HepG2 (cell line): ENCODE measurements around the gene LOXL3. TPM values are rescaled to one million over a fixed set of nuclear protein-coding genes. Genes with fewer than 3 reads are reported as not detected.
A peak's percentile ranks its signal among the peaks of the same experiment; 100 is the strongest.

ENCODE experiments used
- ATF7 ChIP-seq, 2 experiments: fragments of 450-650 bp in 1 of 2; sonication (generic) in 1 of 2; formaldehyde crosslinking in 1 of 2; IDR thresholded peaks; 2 replicates each; pipeline versions ENCODE4 v1.4.0 to v1.6.1; 2016 to 2020; ENCODE audit warnings: antibody characterized with exemption in 1 of 2, mild to moderate bottlenecking in 1 of 2, missing genetic modification reagents in 1 of 2
- CCDC6 ChIP-seq: sonication (generic); formaldehyde crosslinking; IDR thresholded peaks from 2 replicates; pipeline ENCODE4 v1.8.1; 2022; ENCODE audit warnings: mild to moderate bottlenecking, missing genetic modification reagents, moderate library complexity
- CREM ChIP-seq, 2 experiments: sonication (generic) in 1 of 2; formaldehyde crosslinking in 1 of 2; IDR thresholded peaks; 2 replicates each; pipeline versions ENCODE4 v1.4.0 to v1.6.1; 2016 to 2020; ENCODE audit warnings: antibody characterized with exemption in 1 of 2, mild to moderate bottlenecking in 1 of 2, missing genetic modification reagents in 1 of 2
- DNMT3B ChIP-seq: conservative IDR thresholded peaks from 2 replicates; pipeline ENCODE4 v1.6.1; 2016; ENCODE audit warnings: missing biosample characterization, control low read depth
- ESRRA ChIP-seq: sonication (generic); formaldehyde crosslinking; IDR thresholded peaks from 2 replicates; pipeline ENCODE4 v1.5.1; 2020; ENCODE audit warnings: mild to moderate bottlenecking, low read depth, missing genetic modification reagents
- IKZF4 ChIP-seq: sonication (generic); formaldehyde crosslinking; IDR thresholded peaks from 2 replicates; pipeline ENCODE4 v1.5.1; 2020; ENCODE audit warnings: borderline replicate concordance, mild to moderate bottlenecking, low read depth, missing genetic modification reagents; ENCODE audit errors: not compliant biosample characterization
- MEF2D ChIP-seq: sonication (generic); formaldehyde crosslinking; IDR thresholded peaks from 2 replicates; pipeline ENCODE4 v1.5.1; 2020; ENCODE audit warnings: mild to moderate bottlenecking, missing genetic modification reagents
- MTA3 ChIP-seq: sonication (generic); formaldehyde crosslinking; IDR thresholded peaks from 2 replicates; pipeline ENCODE4 v1.4.0; 2020; ENCODE audit warnings: missing genetic modification reagents
- NR1H2 ChIP-seq: sonication (generic); formaldehyde crosslinking; IDR thresholded peaks from 2 replicates; pipeline ENCODE4 v1.8.1; 2022; ENCODE audit warnings: low read depth, missing genetic modification reagents, borderline replicate concordance
- ZFX ChIP-seq: sonication (generic); formaldehyde crosslinking; IDR thresholded peaks from 2 replicates; pipeline ENCODE4 v1.4.0; 2020; ENCODE audit warnings: mild to moderate bottlenecking, low read depth, missing genetic modification reagents, moderate library complexity
- ZNF180 ChIP-seq: sonication (generic); formaldehyde crosslinking; IDR thresholded peaks from 2 replicates; pipeline ENCODE4 v1.4.0; 2020; ENCODE audit warnings: low read depth, missing genetic modification reagents, borderline replicate concordance
- ZNF274 ChIP-seq: sonication (generic); formaldehyde crosslinking; IDR thresholded peaks from 2 replicates; pipeline ENCODE4 v1.5.1; 2020; ENCODE audit warnings: mild to moderate bottlenecking, missing genetic modification reagents
- ZNF501 ChIP-seq: sonication (generic); formaldehyde crosslinking; IDR thresholded peaks from 2 replicates; pipeline ENCODE4 v1.5.1; 2020; ENCODE audit warnings: mild to moderate bottlenecking, moderate library complexity, missing genetic modification reagents
- ZNF547 ChIP-seq: sonication (generic); formaldehyde crosslinking; IDR thresholded peaks from 2 replicates; pipeline ENCODE4 v1.5.1; 2020; ENCODE audit warnings: mild to moderate bottlenecking, missing genetic modification reagents
- ZNF747 ChIP-seq: sonication (generic); formaldehyde crosslinking; IDR thresholded peaks from 2 replicates; pipeline ENCODE4 v1.8.1; 2023; ENCODE audit warnings: missing genetic modification reagents, mild to moderate bottlenecking, borderline replicate concordance
- ZSCAN30 ChIP-seq: sonication (generic); formaldehyde crosslinking; IDR thresholded peaks from 2 replicates; pipeline ENCODE4 v1.5.0; 2020; ENCODE audit warnings: mild to moderate bottlenecking, missing genetic modification reagents
- polyA plus RNA-seq, 8 experiments: library from polyadenylated mRNA; depleted of rRNA in 3 of 8; stranded (reverse) in 7 of 8; unstranded in 1 of 8; fragments of >200 nt; fragmentation: Illumina TruSeq in 4 of 8; extraction: Trizol in 4 of 8; gene quantifications; 2 replicates each; pipeline versions ENCODE4 v1.2.1 to v1.2.3, GENCODE V29; 2011 to 2016; ENCODE audit warnings: low read depth in 4 of 8, missing spikeins in 1 of 8, mixed read lengths in 1 of 8; ENCODE audit not compliant: insufficient read depth in 1 of 8
- total RNA-seq, 5 experiments: library from RNA; depleted of rRNA; stranded (reverse); fragments of >200 nt; fragmentation: Illumina TruSeq; extraction: Trizol; gene quantifications; 2 replicates each; pipeline ENCODE4 v1.2.3, GENCODE V29; 2016; ENCODE audit warnings: low read depth in 1 of 5
- TF ChIP-seq, protein P1 (sequence below): sonication (generic); formaldehyde crosslinking; IDR thresholded peaks from 2 replicates; pipeline ENCODE4 v1.4.0; 2020; ENCODE audit warnings: missing genetic modification reagents
- TF ChIP-seq, protein P2 (sequence below): sonication (generic); formaldehyde crosslinking; conservative IDR thresholded peaks from 2 replicates; pipeline ENCODE4 v1.8.1; 2023; ENCODE audit warnings: missing genetic modification reagents
- TF ChIP-seq, protein P3 (sequence below): sonication (generic); formaldehyde crosslinking; conservative IDR thresholded peaks from 2 replicates; pipeline ENCODE4 v1.4.0; 2020; ENCODE audit warnings: missing genetic modification reagents
- TF ChIP-seq, protein P4 (sequence below): IDR thresholded peaks from 2 replicates; pipeline ENCODE4 v1.6.1; 2018; ENCODE audit warnings: missing genetic modification reagents

LOXL3 gene
- total and polyA plus RNA-seq, 2 of the 13 experiments (the other 11 are each of a cell fraction or from before 2014, with no cell fraction given): 0.55 to 6.5 TPM

DNA sequence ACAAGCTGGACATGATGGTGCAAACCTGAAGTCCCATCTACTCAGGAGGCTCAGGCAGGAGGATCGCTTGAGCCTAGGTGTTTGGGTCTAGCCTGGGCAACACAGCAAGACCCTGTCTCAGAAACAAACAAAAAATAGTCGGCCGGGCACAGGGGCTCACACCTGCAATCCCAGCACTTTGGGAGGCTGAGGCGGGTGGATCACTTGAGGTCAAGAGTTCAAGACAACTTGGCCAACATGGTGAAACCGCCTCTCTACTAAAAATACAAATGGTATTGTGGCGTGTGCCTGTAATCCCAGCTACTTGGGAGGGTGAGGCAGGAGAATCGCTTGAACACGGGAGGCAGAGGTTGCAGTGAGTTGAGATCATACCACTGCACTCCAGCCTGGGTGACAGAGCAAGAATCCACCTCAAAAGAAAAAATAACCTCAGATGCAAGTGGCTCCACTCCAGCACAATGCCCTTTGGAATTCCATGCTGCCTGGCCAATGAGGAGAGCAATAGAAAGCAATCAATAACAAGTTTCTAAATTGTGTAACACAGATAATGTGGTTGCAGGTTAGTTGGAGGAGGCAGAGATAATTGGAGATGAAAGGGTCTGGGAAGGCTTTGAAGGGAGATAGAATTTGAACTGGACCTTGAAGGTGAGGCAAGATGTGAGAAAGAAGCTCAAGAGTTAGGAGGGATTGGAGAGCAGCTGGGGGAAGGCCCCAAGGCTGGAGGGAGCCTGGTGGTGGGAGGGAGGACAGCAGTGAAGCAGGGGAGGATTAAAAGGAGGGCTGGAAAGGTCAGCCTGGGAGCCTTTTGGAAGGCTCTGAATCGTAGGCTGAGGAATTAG lies 64.9 kb downstream of the LOXL3 start (continued):
- TF ChIP-seq IKZF4 (peak; percentile 74), CCDC6 (CRISPR knock-in tag) (peak; percentile 51), ZNF180 (CRISPR knock-in tag) (no peak), ZNF274 (CRISPR knock-in tag) (no peak; the same call in 1 of the 2 replicates), ZNF747 (CRISPR knock-in tag) (peak; percentile 56; the same call in 1 of the 2 replicates), ZSCAN30 (CRISPR knock-in tag) (0 out of 2 replicates have a peak, but pooled peaks have one; percentile 43), ZNF501 (CRISPR knock-in tag) (0 out of 2 replicates have a peak, but pooled peaks have one; percentile 48), MEF2D (CRISPR knock-in tag) (peak; percentile 44; the same call in 1 of the 2 replicates), DNMT3B (no peak), ZFX (CRISPR knock-in tag) (peak; percentile 33; the same call in 1 of the 2 replicates), ZNF547 (CRISPR knock-in tag) (peak; percentile 64), CREM (IDR thresholded peaks at IDR 0.05) (peak; percentile 94), CREM (CRISPR knock-in tag; IDR thresholded peaks at IDR 0.05) (no peak), ESRRA (CRISPR knock-in tag) (peak; percentile 72; the same call in 1 of the 2 replicates), ATF7 (IDR thresholded peaks at IDR 0.05) (peak; percentile 54), ATF7 (CRISPR knock-in tag; IDR thresholded peaks at IDR 0.05) (no peak), NR1H2 (no peak), MTA3 (CRISPR knock-in tag) (no peak)
- TF ChIP-seq, protein P1, sequence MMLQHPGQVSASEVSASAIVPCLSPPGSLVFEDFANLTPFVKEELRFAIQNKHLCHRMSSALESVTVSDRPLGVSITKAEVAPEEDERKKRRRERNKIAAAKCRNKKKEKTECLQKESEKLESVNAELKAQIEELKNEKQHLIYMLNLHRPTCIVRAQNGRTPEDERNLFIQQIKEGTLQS: no peak
- TF ChIP-seq, protein P2, sequence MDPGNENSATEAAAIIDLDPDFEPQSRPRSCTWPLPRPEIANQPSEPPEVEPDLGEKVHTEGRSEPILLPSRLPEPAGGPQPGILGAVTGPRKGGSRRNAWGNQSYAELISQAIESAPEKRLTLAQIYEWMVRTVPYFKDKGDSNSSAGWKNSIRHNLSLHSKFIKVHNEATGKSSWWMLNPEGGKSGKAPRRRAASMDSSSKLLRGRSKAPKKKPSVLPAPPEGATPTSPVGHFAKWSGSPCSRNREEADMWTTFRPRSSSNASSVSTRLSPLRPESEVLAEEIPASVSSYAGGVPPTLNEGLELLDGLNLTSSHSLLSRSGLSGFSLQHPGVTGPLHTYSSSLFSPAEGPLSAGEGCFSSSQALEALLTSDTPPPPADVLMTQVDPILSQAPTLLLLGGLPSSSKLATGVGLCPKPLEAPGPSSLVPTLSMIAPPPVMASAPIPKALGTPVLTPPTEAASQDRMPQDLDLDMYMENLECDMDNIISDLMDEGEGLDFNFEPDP: no peak
- TF ChIP-seq, protein P3, sequence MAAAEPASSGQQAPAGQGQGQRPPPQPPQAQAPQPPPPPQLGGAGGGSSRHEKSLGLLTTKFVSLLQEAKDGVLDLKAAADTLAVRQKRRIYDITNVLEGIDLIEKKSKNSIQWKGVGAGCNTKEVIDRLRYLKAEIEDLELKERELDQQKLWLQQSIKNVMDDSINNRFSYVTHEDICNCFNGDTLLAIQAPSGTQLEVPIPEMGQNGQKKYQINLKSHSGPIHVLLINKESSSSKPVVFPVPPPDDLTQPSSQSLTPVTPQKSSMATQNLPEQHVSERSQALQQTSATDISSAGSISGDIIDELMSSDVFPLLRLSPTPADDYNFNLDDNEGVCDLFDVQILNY (CRISPR knock-in tag): no peak
- TF ChIP-seq, protein P4, sequence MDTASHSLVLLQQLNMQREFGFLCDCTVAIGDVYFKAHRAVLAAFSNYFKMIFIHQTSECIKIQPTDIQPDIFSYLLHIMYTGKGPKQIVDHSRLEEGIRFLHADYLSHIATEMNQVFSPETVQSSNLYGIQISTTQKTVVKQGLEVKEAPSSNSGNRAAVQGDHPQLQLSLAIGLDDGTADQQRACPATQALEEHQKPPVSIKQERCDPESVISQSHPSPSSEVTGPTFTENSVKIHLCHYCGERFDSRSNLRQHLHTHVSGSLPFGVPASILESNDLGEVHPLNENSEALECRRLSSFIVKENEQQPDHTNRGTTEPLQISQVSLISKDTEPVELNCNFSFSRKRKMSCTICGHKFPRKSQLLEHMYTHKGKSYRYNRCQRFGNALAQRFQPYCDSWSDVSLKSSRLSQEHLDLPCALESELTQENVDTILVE: no peak
